WTC11 (cell line): ENCODE results near the gene SPACDR. TPM values are rescaled to one million over a fixed set of nuclear protein-coding genes. Genes with fewer than 3 reads are reported as not detected.
A peak's percentile ranks its signal among the peaks of the same experiment; 100 is the strongest.

Experiments
- ATAC-seq: fragments of 200-7000 bp; cut with Tn5 transposase; 2 replicates; pipeline ENCODE4 v1.10.0; 2021; ENCODE audit warnings: mild to moderate bottlenecking, moderate library complexity
- CTCF ChIA-PET: fragments of 300-600 bp; sonication (Branson Sonifier 250); formaldehyde crosslinking; loops from one replicate; lab custom pipeline; 2021; ENCODE audit warnings: antibody characterized with exemption; lab: Charles Lee
- POLR2A ChIA-PET: fragments of 350-600 bp; sonication (Branson Sonifier 250); formaldehyde crosslinking; loops from one replicate; lab custom pipeline; 2021; ENCODE audit warnings: antibody characterized with exemption; lab: Charles Lee
- DNase-seq: peaks from one replicate; pipeline ENCODE4 v3.0.0; 2021; ENCODE audit warnings: low spot score
- H3K27ac Mint-ChIP-seq: 2 replicates; pipeline ENCODE4 v1.8.0; 2021; ENCODE audit warnings: mixed read lengths
- H3K27me3 Mint-ChIP-seq: 2 replicates; pipeline ENCODE4 v1.8.0; 2021; ENCODE audit warnings: low read depth, mild to moderate bottlenecking, moderate library complexity, mixed read lengths
- H3K36me3 Mint-ChIP-seq: 2 replicates; pipeline ENCODE4 v1.8.0; 2021; ENCODE audit warnings: mixed read lengths
- H3K4me1 Mint-ChIP-seq: 2 replicates; pipeline ENCODE4 v1.8.0; 2022; ENCODE audit warnings: mixed read lengths
- H3K4me3 Mint-ChIP-seq: 2 replicates; pipeline ENCODE4 v1.8.0; 2021; ENCODE audit warnings: mild to moderate bottlenecking, moderate library complexity, mixed read lengths
- H3K9me3 Mint-ChIP-seq: 2 replicates; pipeline ENCODE4 v1.8.0; 2021; ENCODE audit warnings: mixed read lengths
- CBFB ChIP-seq: sonication (generic); formaldehyde crosslinking; IDR thresholded peaks from 2 replicates; pipeline ENCODE4 v1.8.1; 2022; ENCODE audit warnings: mild to moderate bottlenecking, low read depth, missing genetic modification reagents
- CREB1 ChIP-seq: sonication (generic); formaldehyde crosslinking; IDR thresholded peaks from 2 replicates; pipeline ENCODE4 v1.8.0; 2023; ENCODE audit warnings: mild to moderate bottlenecking, missing genetic modification reagents
- FOXP1 ChIP-seq: sonication (generic); formaldehyde crosslinking; IDR thresholded peaks from 2 replicates; pipeline ENCODE4 v1.8.0; 2022; ENCODE audit warnings: missing genetic modification reagents, mild to moderate bottlenecking, moderate library complexity, borderline replicate concordance
- NR1H2 ChIP-seq: sonication (generic); formaldehyde crosslinking; IDR thresholded peaks from 2 replicates; pipeline ENCODE4 v1.9.0; 2021; ENCODE audit warnings: mild to moderate bottlenecking, moderate library complexity, missing genetic modification reagents
- SMAD4 ChIP-seq: sonication (generic); formaldehyde crosslinking; IDR thresholded peaks from 2 replicates; pipeline ENCODE4 v1.8.0; 2022; ENCODE audit warnings: mild to moderate bottlenecking, missing genetic modification reagents
- SP1 ChIP-seq: sonication (generic); formaldehyde crosslinking; conservative IDR thresholded peaks from 2 replicates; pipeline ENCODE4 v1.8.1; 2022; ENCODE audit warnings: missing genetic modification reagents
- ZBTB21 ChIP-seq: sonication (generic); formaldehyde crosslinking; IDR thresholded peaks from 2 replicates; pipeline ENCODE4 v1.8.1; 2023; ENCODE audit warnings: mild to moderate bottlenecking, missing genetic modification reagents, borderline replicate concordance
- ZNF121 ChIP-seq: sonication (generic); formaldehyde crosslinking; IDR thresholded peaks from 2 replicates; pipeline ENCODE4 v1.8.0; 2023; ENCODE audit warnings: missing genetic modification reagents
- ZNF263 ChIP-seq: sonication (generic); formaldehyde crosslinking; IDR thresholded peaks from 2 replicates; pipeline ENCODE4 v1.8.1; 2022; ENCODE audit warnings: low read depth, mild to moderate bottlenecking, moderate library complexity, missing genetic modification reagents
- total RNA-seq: library from RNA; stranded (reverse); gene quantifications from 3 replicates; pipeline ENCODE4 v1.2.3, GENCODE V29; 2021
- TF ChIP-seq, protein P1 (sequence below): fragments of 250-450 bp; sonication (Bioruptor Pico); IDR thresholded peaks from 2 replicates; pipeline ENCODE4 v1.9.0; 2021; ENCODE audit warnings: moderate library complexity, mild to moderate bottlenecking, inconsistent platforms, borderline replicate concordance
- TF ChIP-seq, protein P2 (sequence below): sonication (generic); formaldehyde crosslinking; IDR thresholded peaks from 2 replicates; pipeline ENCODE4 v1.8.1; 2023; ENCODE audit warnings: mild to moderate bottlenecking, missing genetic modification reagents, moderate library complexity
- TF ChIP-seq, protein P3 (sequence below): sonication (generic); formaldehyde crosslinking; IDR thresholded peaks from 2 replicates; pipeline ENCODE4 v1.8.0; 2022; ENCODE audit warnings: mild to moderate bottlenecking, missing genetic modification reagents
- TF ChIP-seq, protein P4 (sequence below): sonication (generic); formaldehyde crosslinking; IDR thresholded peaks from 2 replicates; pipeline ENCODE4 v1.8.1; 2023; ENCODE audit warnings: mild to moderate bottlenecking, missing genetic modification reagents
- TF ChIP-seq, protein P5 (sequence below): fragments of 200-600 bp; IDR thresholded peaks from 2 replicates; pipeline ENCODE4 v1.8.0; 2022; ENCODE audit warnings: antibody characterized with exemption
- TF ChIP-seq, protein P6 (sequence below): fragments of 250-450 bp; sonication (Bioruptor Pico); IDR thresholded peaks from 2 replicates; pipeline ENCODE4 v1.8.0; 2021; ENCODE audit warnings: mild to moderate bottlenecking
- TF ChIP-seq, protein P7 (sequence below): fragments of 250-450 bp; sonication (Bioruptor Pico); IDR thresholded peaks from 2 replicates; pipeline ENCODE4 v1.9.0; 2021; ENCODE audit warnings: mild to moderate bottlenecking, borderline replicate concordance
- TF ChIP-seq, protein P8 (sequence below): sonication (generic); formaldehyde crosslinking; IDR thresholded peaks from 2 replicates; pipeline ENCODE4 v1.8.0; 2022; ENCODE audit warnings: missing genetic modification reagents

Gene SPACDR
- total RNA-seq, 1 experiment from 2014 or later = 0.33 TPM

DNA sequence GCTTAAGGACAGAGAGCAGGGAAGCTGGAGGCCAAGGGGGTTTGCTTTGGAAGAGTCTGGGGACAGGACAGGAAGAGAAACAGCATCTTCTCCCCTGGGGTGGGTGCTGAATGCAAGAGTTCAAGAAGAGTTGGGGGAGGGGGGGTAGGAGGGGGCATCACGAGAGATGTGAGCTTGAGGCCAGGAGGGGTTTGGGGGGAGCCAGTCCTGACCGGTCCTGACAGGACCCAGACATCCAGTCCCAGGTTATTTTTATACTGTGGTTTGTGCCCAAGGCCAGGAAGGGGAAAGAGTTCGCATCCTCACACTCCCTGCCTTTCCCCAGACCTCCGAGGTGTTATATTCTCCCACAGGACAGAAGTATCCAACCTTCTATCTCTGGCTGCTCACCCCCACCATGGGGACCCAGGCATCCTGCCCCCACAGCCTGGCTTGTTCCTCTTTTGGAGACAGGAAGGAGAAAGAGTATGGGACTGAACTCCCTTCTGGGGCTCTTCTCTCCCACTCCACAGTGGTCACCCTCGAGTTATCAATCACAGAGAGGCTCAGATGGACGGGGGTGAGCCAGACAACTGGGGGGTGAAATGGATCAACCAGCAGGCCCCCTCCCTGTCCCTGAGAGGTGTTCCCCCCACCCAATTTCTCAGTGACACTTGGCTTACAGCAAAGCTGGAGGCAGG lies 12.2 kb upstream of the SPACDR start (continued):
- TF ChIP-seq, protein P1, sequence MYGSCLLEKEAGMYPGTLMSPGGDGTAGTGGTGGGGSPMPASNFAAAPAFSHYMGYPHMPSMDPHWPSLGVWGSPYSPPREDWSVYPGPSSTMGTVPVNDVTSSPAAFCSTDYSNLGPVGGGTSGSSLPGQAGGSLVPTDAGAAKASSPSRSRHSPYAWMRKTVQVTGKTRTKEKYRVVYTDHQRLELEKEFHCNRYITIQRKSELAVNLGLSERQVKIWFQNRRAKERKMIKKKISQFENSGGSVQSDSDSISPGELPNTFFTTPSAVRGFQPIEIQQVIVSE (CRISPR knock-in tag) = no peak

DNA sequence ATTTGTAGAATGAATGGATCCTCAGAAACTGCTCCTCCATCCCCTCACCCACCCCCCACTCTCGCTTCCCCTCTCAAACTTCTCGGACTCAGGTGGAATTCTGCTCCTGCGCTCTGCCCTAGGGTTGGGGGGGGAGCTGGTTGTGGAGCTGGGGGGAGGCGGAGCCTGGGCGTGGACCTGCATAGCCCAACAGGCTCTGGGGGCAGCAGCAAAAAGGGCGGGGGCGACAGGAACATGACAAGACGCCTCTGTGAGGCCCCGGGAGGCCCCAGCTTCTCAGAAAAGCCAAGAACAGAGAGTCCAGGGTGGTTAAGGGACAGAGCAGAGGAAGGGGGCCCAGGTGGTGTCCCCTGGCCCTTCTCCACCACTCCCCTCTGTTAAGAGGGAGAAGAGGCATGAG lies 11.5 kb upstream of the SPACDR start:
- H3K36me3 Mint-ChIP-seq = no peaks in the 10 kb centered on the region
- no peaks in the 10 kb centered on the region for H3K27me3 Mint-ChIP-seq
- no peak for ATAC-seq
- H3K4me3 Mint-ChIP-seq = peak overlapping the region; percentile 1; the same call in 1 of the 2 replicates
- no peak overlapping the region for H3K27ac Mint-ChIP-seq
- ChIA-PET POLR2A (interaction anchor here (0.5 kb wide), 1 partner anchor 259 kb away, joined by 3 read pairs; no protein-coding TSS in a partner anchor), CTCF (interaction anchor here (0.8 to 2.7 kb wide), 6 partner anchors 10 to 250 kb away, joined by 3 to 22 read pairs (median 4); partner anchors contain the start of gene AGFG2)
- no peaks in the 10 kb centered on the region for H3K9me3 Mint-ChIP-seq
- H3K4me1 Mint-ChIP-seq = peaks cover 23% of the 10 kb centered on the region
- no peak for DNase-seq
- TF ChIP-seq ZNF121 (no peak), CBFB (CRISPR knock-in tag) (no peak), ZNF263 (CRISPR knock-in tag) (no peak), CREB1 (CRISPR knock-in tag) (no peak), SP1 (CRISPR knock-in tag) (no peak), ZBTB21 (no peak), NR1H2 (CRISPR knock-in tag) (no peak), FOXP1 (CRISPR knock-in tag) (no peak), SMAD4 (CRISPR knock-in tag) (no peak)
- TF ChIP-seq, protein P2, sequence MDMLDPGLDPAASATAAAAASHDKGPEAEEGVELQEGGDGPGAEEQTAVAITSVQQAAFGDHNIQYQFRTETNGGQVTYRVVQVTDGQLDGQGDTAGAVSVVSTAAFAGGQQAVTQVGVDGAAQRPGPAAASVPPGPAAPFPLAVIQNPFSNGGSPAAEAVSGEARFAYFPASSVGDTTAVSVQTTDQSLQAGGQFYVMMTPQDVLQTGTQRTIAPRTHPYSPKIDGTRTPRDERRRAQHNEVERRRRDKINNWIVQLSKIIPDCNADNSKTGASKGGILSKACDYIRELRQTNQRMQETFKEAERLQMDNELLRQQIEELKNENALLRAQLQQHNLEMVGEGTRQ (CRISPR knock-in tag) = no peak
- TF ChIP-seq, protein P3, sequence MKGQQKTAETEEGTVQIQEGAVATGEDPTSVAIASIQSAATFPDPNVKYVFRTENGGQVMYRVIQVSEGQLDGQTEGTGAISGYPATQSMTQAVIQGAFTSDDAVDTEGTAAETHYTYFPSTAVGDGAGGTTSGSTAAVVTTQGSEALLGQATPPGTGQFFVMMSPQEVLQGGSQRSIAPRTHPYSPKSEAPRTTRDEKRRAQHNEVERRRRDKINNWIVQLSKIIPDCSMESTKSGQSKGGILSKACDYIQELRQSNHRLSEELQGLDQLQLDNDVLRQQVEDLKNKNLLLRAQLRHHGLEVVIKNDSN (CRISPR knock-in tag) = no peak
- TF ChIP-seq, protein P4, sequence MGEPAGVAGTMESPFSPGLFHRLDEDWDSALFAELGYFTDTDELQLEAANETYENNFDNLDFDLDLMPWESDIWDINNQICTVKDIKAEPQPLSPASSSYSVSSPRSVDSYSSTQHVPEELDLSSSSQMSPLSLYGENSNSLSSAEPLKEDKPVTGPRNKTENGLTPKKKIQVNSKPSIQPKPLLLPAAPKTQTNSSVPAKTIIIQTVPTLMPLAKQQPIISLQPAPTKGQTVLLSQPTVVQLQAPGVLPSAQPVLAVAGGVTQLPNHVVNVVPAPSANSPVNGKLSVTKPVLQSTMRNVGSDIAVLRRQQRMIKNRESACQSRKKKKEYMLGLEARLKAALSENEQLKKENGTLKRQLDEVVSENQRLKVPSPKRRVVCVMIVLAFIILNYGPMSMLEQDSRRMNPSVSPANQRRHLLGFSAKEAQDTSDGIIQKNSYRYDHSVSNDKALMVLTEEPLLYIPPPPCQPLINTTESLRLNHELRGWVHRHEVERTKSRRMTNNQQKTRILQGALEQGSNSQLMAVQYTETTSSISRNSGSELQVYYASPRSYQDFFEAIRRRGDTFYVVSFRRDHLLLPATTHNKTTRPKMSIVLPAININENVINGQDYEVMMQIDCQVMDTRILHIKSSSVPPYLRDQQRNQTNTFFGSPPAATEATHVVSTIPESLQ = no peak
- TF ChIP-seq, protein P5, sequence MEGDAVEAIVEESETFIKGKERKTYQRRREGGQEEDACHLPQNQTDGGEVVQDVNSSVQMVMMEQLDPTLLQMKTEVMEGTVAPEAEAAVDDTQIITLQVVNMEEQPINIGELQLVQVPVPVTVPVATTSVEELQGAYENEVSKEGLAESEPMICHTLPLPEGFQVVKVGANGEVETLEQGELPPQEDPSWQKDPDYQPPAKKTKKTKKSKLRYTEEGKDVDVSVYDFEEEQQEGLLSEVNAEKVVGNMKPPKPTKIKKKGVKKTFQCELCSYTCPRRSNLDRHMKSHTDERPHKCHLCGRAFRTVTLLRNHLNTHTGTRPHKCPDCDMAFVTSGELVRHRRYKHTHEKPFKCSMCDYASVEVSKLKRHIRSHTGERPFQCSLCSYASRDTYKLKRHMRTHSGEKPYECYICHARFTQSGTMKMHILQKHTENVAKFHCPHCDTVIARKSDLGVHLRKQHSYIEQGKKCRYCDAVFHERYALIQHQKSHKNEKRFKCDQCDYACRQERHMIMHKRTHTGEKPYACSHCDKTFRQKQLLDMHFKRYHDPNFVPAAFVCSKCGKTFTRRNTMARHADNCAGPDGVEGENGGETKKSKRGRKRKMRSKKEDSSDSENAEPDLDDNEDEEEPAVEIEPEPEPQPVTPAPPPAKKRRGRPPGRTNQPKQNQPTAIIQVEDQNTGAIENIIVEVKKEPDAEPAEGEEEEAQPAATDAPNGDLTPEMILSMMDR = no peak
- TF ChIP-seq, protein P6, sequence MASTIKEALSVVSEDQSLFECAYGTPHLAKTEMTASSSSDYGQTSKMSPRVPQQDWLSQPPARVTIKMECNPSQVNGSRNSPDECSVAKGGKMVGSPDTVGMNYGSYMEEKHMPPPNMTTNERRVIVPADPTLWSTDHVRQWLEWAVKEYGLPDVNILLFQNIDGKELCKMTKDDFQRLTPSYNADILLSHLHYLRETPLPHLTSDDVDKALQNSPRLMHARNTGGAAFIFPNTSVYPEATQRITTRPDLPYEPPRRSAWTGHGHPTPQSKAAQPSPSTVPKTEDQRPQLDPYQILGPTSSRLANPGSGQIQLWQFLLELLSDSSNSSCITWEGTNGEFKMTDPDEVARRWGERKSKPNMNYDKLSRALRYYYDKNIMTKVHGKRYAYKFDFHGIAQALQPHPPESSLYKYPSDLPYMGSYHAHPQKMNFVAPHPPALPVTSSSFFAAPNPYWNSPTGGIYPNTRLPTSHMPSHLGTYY (CRISPR knock-in tag) = no peak
- TF ChIP-seq, protein P7, sequence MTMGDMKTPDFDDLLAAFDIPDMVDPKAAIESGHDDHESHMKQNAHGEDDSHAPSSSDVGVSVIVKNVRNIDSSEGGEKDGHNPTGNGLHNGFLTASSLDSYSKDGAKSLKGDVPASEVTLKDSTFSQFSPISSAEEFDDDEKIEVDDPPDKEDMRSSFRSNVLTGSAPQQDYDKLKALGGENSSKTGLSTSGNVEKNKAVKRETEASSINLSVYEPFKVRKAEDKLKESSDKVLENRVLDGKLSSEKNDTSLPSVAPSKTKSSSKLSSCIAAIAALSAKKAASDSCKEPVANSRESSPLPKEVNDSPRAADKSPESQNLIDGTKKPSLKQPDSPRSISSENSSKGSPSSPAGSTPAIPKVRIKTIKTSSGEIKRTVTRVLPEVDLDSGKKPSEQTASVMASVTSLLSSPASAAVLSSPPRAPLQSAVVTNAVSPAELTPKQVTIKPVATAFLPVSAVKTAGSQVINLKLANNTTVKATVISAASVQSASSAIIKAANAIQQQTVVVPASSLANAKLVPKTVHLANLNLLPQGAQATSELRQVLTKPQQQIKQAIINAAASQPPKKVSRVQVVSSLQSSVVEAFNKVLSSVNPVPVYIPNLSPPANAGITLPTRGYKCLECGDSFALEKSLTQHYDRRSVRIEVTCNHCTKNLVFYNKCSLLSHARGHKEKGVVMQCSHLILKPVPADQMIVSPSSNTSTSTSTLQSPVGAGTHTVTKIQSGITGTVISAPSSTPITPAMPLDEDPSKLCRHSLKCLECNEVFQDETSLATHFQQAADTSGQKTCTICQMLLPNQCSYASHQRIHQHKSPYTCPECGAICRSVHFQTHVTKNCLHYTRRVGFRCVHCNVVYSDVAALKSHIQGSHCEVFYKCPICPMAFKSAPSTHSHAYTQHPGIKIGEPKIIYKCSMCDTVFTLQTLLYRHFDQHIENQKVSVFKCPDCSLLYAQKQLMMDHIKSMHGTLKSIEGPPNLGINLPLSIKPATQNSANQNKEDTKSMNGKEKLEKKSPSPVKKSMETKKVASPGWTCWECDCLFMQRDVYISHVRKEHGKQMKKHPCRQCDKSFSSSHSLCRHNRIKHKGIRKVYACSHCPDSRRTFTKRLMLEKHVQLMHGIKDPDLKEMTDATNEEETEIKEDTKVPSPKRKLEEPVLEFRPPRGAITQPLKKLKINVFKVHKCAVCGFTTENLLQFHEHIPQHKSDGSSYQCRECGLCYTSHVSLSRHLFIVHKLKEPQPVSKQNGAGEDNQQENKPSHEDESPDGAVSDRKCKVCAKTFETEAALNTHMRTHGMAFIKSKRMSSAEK = no peak
- TF ChIP-seq, protein P8, sequence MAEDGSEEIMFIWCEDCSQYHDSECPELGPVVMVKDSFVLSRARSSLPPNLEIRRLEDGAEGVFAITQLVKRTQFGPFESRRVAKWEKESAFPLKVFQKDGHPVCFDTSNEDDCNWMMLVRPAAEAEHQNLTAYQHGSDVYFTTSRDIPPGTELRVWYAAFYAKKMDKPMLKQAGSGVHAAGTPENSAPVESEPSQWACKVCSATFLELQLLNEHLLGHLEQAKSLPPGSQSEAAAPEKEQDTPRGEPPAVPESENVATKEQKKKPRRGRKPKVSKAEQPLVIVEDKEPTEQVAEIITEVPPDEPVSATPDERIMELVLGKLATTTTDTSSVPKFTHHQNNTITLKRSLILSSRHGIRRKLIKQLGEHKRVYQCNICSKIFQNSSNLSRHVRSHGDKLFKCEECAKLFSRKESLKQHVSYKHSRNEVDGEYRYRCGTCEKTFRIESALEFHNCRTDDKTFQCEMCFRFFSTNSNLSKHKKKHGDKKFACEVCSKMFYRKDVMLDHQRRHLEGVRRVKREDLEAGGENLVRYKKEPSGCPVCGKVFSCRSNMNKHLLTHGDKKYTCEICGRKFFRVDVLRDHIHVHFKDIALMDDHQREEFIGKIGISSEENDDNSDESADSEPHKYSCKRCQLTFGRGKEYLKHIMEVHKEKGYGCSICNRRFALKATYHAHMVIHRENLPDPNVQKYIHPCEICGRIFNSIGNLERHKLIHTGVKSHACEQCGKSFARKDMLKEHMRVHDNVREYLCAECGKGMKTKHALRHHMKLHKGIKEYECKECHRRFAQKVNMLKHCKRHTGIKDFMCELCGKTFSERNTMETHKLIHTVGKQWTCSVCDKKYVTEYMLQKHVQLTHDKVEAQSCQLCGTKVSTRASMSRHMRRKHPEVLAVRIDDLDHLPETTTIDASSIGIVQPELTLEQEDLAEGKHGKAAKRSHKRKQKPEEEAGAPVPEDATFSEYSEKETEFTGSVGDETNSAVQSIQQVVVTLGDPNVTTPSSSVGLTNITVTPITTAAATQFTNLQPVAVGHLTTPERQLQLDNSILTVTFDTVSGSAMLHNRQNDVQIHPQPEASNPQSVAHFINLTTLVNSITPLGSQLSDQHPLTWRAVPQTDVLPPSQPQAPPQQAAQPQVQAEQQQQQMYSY (CRISPR knock-in tag) = no peak
